ENCODE measurements around the gene EFNA3.

- no peak for TF ChIP-seq ZNF785 (tag by site-specific recombination; IDR thresholded peaks at IDR 0.05)
- TF ChIP-seq CTCF (tag by site-specific recombination; IDR thresholded peaks at IDR 0.05): peak; percentile 72
- no peak for TF ChIP-seq ZNF146 (tag by site-specific recombination; IDR thresholded peaks at IDR 0.05)
- no peak for TF ChIP-seq ZBTB11 (tag by site-specific recombination; conservative IDR thresholded peaks at IDR 0.05; ENCODE audit: low read depth)
- TF ChIP-seq ZFHX2 (tag by site-specific recombination; conservative IDR thresholded peaks at IDR 0.05): no peak
- no peak for TF ChIP-seq ZNF704 (tag by site-specific recombination; IDR thresholded peaks at IDR 0.05)
- no peak for TF ChIP-seq ZNF302 (tag by site-specific recombination; IDR thresholded peaks at IDR 0.05; ENCODE audit: low read depth)
- no peak for TF ChIP-seq ZNF184 (tag by site-specific recombination; IDR thresholded peaks at IDR 0.05)
These were observed 33.6 kb upstream of the EFNA3 start for GRCh38 chr1:155044812-155045657.

Measured in HEK293 (cell line).